OCI-LY3 (cell line): ENCODE measurements around the gene ANGPTL4.
A peak's percentile ranks its signal among the peaks of the same experiment; 100 is the strongest.
"Not testable (repeated sequence)": the region's sequence is repeated elsewhere in the genome, so short reads cannot be mapped to it uniquely, and the experiment has no call there.

Source experiments
- H2AFZ ChIP-seq: fragments of 200-600, 300-600 bp; shearing (Covaris generic); 2 replicates; pipeline ENCODE4 v1.6.0; 2014; ENCODE audit warnings: antibody characterized with exemption, low read depth, low read length
- H3K27ac ChIP-seq: fragments of 200-600, 300-600 bp; sonication (generic); 2 replicates; pipeline ENCODE4 v1.5.1; 2014; ENCODE audit warnings: mild to moderate bottlenecking, low read length, moderate library complexity, mixed read lengths
- H3K27me3 ChIP-seq: fragments of 200-600, 300-600 bp; sonication (generic); 2 replicates; pipeline ENCODE4 v1.6.1; 2014; ENCODE audit warnings: low read depth, low read length, mixed read lengths
- H3K36me3 ChIP-seq: fragments of 200-600, 300-600 bp; sonication (generic); replicated peaks from 2 replicates; pipeline ENCODE3; 2014; ENCODE audit warnings: low read depth, low read length, mixed read lengths
- H3K4me1 ChIP-seq: fragments of 300-600, 200-600 bp; sonication (generic); 2 replicates; pipeline ENCODE4 v1.6.1; 2014; ENCODE audit warnings: low read length, mixed read lengths
- H3K4me2 ChIP-seq: fragments of 200-600, 300-600 bp; sonication (generic); 2 replicates; pipeline ENCODE4 v1.6.1; 2014; ENCODE audit warnings: low read length, mixed read lengths
- H3K4me3 ChIP-seq: fragments of 300-600, 200-600 bp; sonication (generic); 2 replicates; pipeline ENCODE4 v1.5.1; 2014; ENCODE audit warnings: antibody characterized with exemption, mild to moderate bottlenecking, low read length, moderate library complexity
- H3K79me2 ChIP-seq: fragments of 300-600, 200-600 bp; shearing (Covaris generic); 2 replicates; pipeline ENCODE4 v1.6.1; 2014; ENCODE audit warnings: mild to moderate bottlenecking, low read length, mixed read lengths
- H3K9ac ChIP-seq: fragments of 300-600, 200-600 bp; shearing (Covaris generic); 2 replicates; pipeline ENCODE4 v1.6.0; 2014; ENCODE audit warnings: mild to moderate bottlenecking, low read length, moderate library complexity
- H3K9me3 ChIP-seq: fragments of 200-600, 300-600 bp; shearing (Covaris generic); 2 replicates; pipeline ENCODE4 v1.6.1; 2014; ENCODE audit warnings: low read length, mixed read lengths; ENCODE audit not compliant: insufficient read depth
- H4K20me1 ChIP-seq: fragments of 200-600, 300-600 bp; sonication (generic); 2 replicates; pipeline ENCODE4 v1.6.1; 2016; ENCODE audit warnings: low read length, mixed read lengths; ENCODE audit not compliant: insufficient read depth
- CTCF ChIP-seq: fragments of 200-600, 300-600 bp; sonication (generic); IDR thresholded peaks from 2 replicates; pipeline ENCODE4 v1.5.1; 2014; ENCODE audit warnings: antibody characterized with exemption, low read length, low read depth
- EZH2phosphoT487 ChIP-seq: fragments of 200-600 bp; shearing (Covaris generic); IDR thresholded peaks from 2 replicates; pipeline ENCODE4 v1.6.1; 2018; ENCODE audit warnings: antibody characterized with exemption, mixed run types, low read depth

Gene ANGPTL4

GRCh38 chr19:8336660-8337059 lies 27.3 kb upstream of the ANGPTL4 start:
- Histone ChIP-seq H2AFZ (no peak overlapping the region), H3K27me3 (no peaks in the 10 kb centered on the region), H3K4me1 (no peaks in the 10 kb centered on the region), H3K4me2 (no peak overlapping the region), H3K9ac (no peak overlapping the region), H3K79me2 (no peaks in the 10 kb centered on the region), H3K9me3 (no peaks in the 10 kb centered on the region), H3K36me3 (no peaks in the 10 kb centered on the region), H3K27ac (no peak overlapping the region), H3K4me3 (no peak overlapping the region), H4K20me1 (no peaks in the 10 kb centered on the region)
- TF ChIP-seq CTCF (no peak), EZH2phosphoT487 (no peak)

GRCh38 chr19:8337728-8338127 lies 26.2 kb upstream of the ANGPTL4 start:
- H3K27ac ChIP-seq = no peak overlapping the region

GRCh38 chr19:8338835-8339234 lies 25.1 kb upstream of the ANGPTL4 start:
- Histone ChIP-seq H3K36me3 (no peaks in the 10 kb centered on the region), H2AFZ (no peak overlapping the region), H3K9me3 (no peaks in the 10 kb centered on the region), H3K79me2 (no peaks in the 10 kb centered on the region), H3K27me3 (no peaks in the 10 kb centered on the region), H4K20me1 (no peaks in the 10 kb centered on the region), H3K27ac (no peak overlapping the region), H3K4me1 (no peaks in the 10 kb centered on the region), H3K4me3 (no peak overlapping the region), H3K9ac (no peak overlapping the region), H3K4me2 (no peak overlapping the region)
- no peak for TF ChIP-seq EZH2phosphoT487
- no peak for TF ChIP-seq CTCF

More at GRCh38 chr19:8337728-8338127, 26.2 kb upstream of the ANGPTL4 start:
- Histone ChIP-seq H3K79me2 (no peaks in the 10 kb centered on the region), H3K9ac (no peak overlapping the region), H4K20me1 (no peaks in the 10 kb centered on the region), H3K36me3 (no peaks in the 10 kb centered on the region), H3K4me1 (no peaks in the 10 kb centered on the region), H3K27me3 (no peaks in the 10 kb centered on the region), H3K9me3 (no peaks in the 10 kb centered on the region), H2AFZ (no peak overlapping the region), H3K4me3 (no peak overlapping the region), H3K4me2 (no peak overlapping the region)
- TF ChIP-seq EZH2phosphoT487 (no peak), CTCF (no peak)

GRCh38 chr19:8340341-8341096 lies 23.4 kb upstream of the ANGPTL4 start:
- no peak overlapping the region for H3K27ac ChIP-seq
- 0 out of 2 replicates have a peak overlapping the region, but pooled peaks have one; percentile 27 for H2AFZ ChIP-seq
- H3K9me3 ChIP-seq = no peaks in the 10 kb centered on the region
- H3K4me3 ChIP-seq = no peak overlapping the region
- H3K4me1 ChIP-seq = no peaks in the 10 kb centered on the region
- no peak overlapping the region for H3K9ac ChIP-seq
- H3K4me2 ChIP-seq = peak overlapping the region; percentile 27; the same call in 1 of the 2 replicates
- H4K20me1 ChIP-seq = no peaks in the 10 kb centered on the region
- no peaks in the 10 kb centered on the region for H3K36me3 ChIP-seq
- no peak for TF ChIP-seq CTCF
- no peak for TF ChIP-seq EZH2phosphoT487
- no peaks in the 10 kb centered on the region for H3K79me2 ChIP-seq
- no peaks in the 10 kb centered on the region for H3K27me3 ChIP-seq

GRCh38 chr19:8341504-8341903 lies 22.5 kb upstream of the ANGPTL4 start:
- H3K4me3 ChIP-seq, H2AFZ ChIP-seq, H3K27me3 ChIP-seq, H3K36me3 ChIP-seq, H3K4me1 ChIP-seq, H3K27ac ChIP-seq, H4K20me1 ChIP-seq, H3K79me2 ChIP-seq, H3K9ac ChIP-seq, H3K9me3 ChIP-seq, H3K4me2 ChIP-seq: not testable (repeated sequence)
